ENCODE data around the gene VAMP5.

DNA sequence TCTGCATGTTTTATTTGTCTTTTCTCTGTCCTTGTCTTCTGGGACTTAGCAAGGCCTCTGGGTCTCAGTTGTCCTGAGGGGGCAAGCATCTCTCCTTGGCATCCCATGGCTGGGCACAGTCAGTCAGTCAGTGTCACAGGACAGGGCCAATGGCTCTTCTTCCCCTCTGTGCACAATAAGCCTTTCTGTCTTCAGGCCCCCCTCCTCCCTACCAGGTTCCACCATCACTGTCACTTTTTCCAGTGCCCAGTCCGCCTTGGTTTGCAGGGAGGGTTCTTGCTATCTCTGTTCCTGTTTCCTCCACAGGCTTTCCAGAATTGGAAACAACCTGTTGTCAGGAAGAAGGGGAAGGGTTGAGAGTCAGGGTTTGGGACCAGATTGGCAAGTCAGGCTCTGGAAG lies 1.7 kb upstream of the VAMP5 start:
- TF ChIP-seq, protein P1, sequence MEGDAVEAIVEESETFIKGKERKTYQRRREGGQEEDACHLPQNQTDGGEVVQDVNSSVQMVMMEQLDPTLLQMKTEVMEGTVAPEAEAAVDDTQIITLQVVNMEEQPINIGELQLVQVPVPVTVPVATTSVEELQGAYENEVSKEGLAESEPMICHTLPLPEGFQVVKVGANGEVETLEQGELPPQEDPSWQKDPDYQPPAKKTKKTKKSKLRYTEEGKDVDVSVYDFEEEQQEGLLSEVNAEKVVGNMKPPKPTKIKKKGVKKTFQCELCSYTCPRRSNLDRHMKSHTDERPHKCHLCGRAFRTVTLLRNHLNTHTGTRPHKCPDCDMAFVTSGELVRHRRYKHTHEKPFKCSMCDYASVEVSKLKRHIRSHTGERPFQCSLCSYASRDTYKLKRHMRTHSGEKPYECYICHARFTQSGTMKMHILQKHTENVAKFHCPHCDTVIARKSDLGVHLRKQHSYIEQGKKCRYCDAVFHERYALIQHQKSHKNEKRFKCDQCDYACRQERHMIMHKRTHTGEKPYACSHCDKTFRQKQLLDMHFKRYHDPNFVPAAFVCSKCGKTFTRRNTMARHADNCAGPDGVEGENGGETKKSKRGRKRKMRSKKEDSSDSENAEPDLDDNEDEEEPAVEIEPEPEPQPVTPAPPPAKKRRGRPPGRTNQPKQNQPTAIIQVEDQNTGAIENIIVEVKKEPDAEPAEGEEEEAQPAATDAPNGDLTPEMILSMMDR (IDR thresholded peaks at IDR 0.05; ENCODE audit: poor library complexity) = no peak
- TF ChIP-seq EZH2 (IDR thresholded peaks at IDR 0.05; ENCODE audit: borderline replicate concordance) (no peak), EZH2phosphoT487 (IDR thresholded peaks at IDR 0.05; ENCODE audit: low read depth, severe bottlenecking, unreplicated experiment) (no peak)

Measured in hepatocyte (in vitro differentiated cells).